Calu3 (cell line): ENCODE measurements around the gene MADCAM1. TPM values are rescaled to one million over a fixed set of nuclear protein-coding genes. Genes with fewer than 3 reads are reported as not detected.
A peak's percentile ranks its signal among the peaks of the same experiment; 100 is the strongest.

Experiments used
- BruUV-seq: library from RNA; stranded (reverse); fragments of 400-500 nt; replicated peaks from 2 replicates; lab custom pipeline; 2021; lab: Mats Ljungman, UMichigan
- CTCF ChIA-PET: fragments of 300-600 bp; sonication (Branson Sonifier 250); formaldehyde crosslinking; loops from one replicate; lab custom pipeline; 2022; ENCODE audit warnings: antibody characterized with exemption; lab: Charles Lee
- DNase-seq: peaks from one replicate; pipeline ENCODE4 v3.0.0; 2022
- H3K27ac Mint-ChIP-seq: one replicate; pipeline ENCODE4 v1.8.0; 2022; ENCODE audit warnings: mixed read lengths; ENCODE audit not compliant: unreplicated experiment
- H3K27me3 Mint-ChIP-seq: one replicate; pipeline ENCODE4 v1.8.0; 2022; ENCODE audit warnings: mixed read lengths; ENCODE audit not compliant: unreplicated experiment
- H3K36me3 Mint-ChIP-seq: one replicate; pipeline ENCODE4 v1.8.0; 2022; ENCODE audit warnings: mild to moderate bottlenecking, moderate library complexity, mixed read lengths; ENCODE audit not compliant: insufficient read depth, unreplicated experiment
- H3K4me1 Mint-ChIP-seq: one replicate; pipeline ENCODE4 v1.8.0; 2022; ENCODE audit warnings: mild to moderate bottlenecking, low read depth, mixed read lengths; ENCODE audit not compliant: unreplicated experiment
- H3K4me3 Mint-ChIP-seq: one replicate; pipeline ENCODE4 v1.8.0; 2022; ENCODE audit warnings: mild to moderate bottlenecking, low read depth, moderate library complexity, mixed read lengths; ENCODE audit not compliant: unreplicated experiment
- H3K9me3 Mint-ChIP-seq: one replicate; pipeline ENCODE4 v1.8.0; 2022; ENCODE audit warnings: low read depth, mixed read lengths; ENCODE audit not compliant: unreplicated experiment
- intact Hi-C: fragments of 100-400 bp; cut with micrococcal nuclease; formaldehyde crosslinking; loops from one replicate; pipeline ENCODE4 v1.10.0; 2022; ENCODE audit not compliant: unreplicated experiment
- total RNA-seq: library from RNA; stranded (reverse); gene quantifications from 2 replicates; pipeline ENCODE4 v1.2.3, GENCODE V29; 2022
- TF ChIP-seq, protein P1 (sequence below): fragments of 200-600 bp; IDR thresholded peaks from one replicate; pipeline ENCODE4 v1.8.0; 2022; ENCODE audit warnings: antibody characterized with exemption; ENCODE audit not compliant: unreplicated experiment

Gene MADCAM1
- total RNA-seq, 1 experiment from 2014 or later: 0.47 TPM

GRCh38 chr19:504616-505015 is 8.3 kb downstream of the MADCAM1 start:
- no peak overlapping the region for H3K27ac Mint-ChIP-seq
- no peak for DNase-seq
- H3K4me1 Mint-ChIP-seq: no peaks in the 10 kb centered on the region
- no peaks in the 10 kb centered on the region for H3K9me3 Mint-ChIP-seq
- H3K36me3 Mint-ChIP-seq: peaks cover 26% of the 10 kb centered on the region
- TF ChIP-seq, protein P1, sequence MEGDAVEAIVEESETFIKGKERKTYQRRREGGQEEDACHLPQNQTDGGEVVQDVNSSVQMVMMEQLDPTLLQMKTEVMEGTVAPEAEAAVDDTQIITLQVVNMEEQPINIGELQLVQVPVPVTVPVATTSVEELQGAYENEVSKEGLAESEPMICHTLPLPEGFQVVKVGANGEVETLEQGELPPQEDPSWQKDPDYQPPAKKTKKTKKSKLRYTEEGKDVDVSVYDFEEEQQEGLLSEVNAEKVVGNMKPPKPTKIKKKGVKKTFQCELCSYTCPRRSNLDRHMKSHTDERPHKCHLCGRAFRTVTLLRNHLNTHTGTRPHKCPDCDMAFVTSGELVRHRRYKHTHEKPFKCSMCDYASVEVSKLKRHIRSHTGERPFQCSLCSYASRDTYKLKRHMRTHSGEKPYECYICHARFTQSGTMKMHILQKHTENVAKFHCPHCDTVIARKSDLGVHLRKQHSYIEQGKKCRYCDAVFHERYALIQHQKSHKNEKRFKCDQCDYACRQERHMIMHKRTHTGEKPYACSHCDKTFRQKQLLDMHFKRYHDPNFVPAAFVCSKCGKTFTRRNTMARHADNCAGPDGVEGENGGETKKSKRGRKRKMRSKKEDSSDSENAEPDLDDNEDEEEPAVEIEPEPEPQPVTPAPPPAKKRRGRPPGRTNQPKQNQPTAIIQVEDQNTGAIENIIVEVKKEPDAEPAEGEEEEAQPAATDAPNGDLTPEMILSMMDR: no peak
- CTCF ChIA-PET: no interaction called here
- intact Hi-C loops: no loop called here
- no TSS peak for BruUV-seq
- no peak overlapping the region for H3K4me3 Mint-ChIP-seq
- H3K27me3 Mint-ChIP-seq: peaks cover 5% of the 10 kb centered on the region

DNA sequence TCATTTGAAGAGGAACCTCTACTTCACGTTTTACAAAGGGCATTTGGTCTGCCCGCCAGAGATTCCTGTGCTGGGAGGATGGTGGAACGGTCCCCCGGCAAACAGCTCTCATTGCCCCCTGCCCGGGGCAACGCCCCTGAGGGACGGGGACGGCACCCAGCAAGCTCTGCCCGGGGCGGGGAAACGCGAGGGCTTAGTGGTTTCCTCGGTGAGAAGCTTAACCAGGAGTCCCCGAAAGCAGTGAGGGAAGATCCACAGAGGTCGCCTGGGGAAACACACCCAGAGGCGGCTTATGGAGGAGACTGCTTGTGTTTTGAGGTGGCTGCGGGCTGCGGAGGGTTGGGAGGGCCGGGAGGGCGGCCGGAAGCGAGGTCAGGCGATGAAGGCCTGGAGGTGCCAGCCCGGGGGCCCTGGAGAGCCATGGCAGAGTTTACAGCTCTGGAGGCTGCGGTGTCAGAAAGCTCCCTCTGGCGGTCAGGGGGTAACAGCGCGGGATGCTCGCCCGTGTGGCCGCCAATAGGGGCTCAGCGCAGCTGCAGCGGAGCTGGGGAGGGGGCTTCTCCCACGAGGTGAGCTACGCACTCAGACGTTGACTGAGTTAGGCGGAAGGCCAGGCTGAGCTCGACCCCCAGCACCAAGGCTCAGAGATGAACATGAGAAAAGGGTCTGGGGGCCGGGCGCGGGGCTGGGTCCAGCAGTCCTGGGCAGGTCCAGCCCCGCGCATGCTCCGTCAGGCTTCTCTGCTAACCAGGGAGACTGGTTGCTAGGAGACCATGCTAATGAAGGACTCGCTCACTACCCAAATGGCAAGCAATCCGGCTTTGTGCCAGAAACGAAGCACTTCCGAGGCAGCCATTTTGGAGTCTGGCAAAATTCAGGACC is 10.4 kb downstream of the MADCAM1 start:
- Mint-ChIP-seq H3K9me3 (no peaks in the 10 kb centered on the region), H3K27me3 (no peaks in the 10 kb centered on the region), H3K4me1 (no peaks in the 10 kb centered on the region), H3K4me3 (peak overlapping the region; percentile 89), H3K36me3 (peaks cover 30% of the 10 kb centered on the region), H3K27ac (peak overlapping the region; percentile 97)
- BruUV-seq: no TSS peak
- CTCF ChIA-PET: interaction anchor here (0.5 to 1.1 kb wide), 7 partner anchors 9 to 1326 kb away, joined by 3 to 7 read pairs (median 4); no protein-coding TSS in a partner anchor
- TF ChIP-seq, protein P1: peak; percentile 88
- DNase-seq: peak; percentile 84
- intact Hi-C loops: no loop called here

GRCh38 chr19:507286-508203 is 11.3 kb downstream of the MADCAM1 start, which contains the start of gene TPGS1:
TPGS1 (plus strand) TSS chr19:507497; CDS start chr19:507507, 10 bp downstream.
- Mint-ChIP-seq H3K9me3 (no peaks in the 10 kb centered on the region), H3K4me3 (peak within 1 kb of the TSS; percentile 89), H3K4me1 (no peaks in the 10 kb centered on the region), H3K36me3 (peaks cover 30% of the 10 kb centered on the region), H3K27me3 (no peaks in the 10 kb centered on the region), H3K27ac (peak within 1 kb of the TSS; percentile 97)
- intact Hi-C loops: no loop called here
- DNase-seq: peak; percentile 90
- BruUV-seq: TSS peak; percentile 55
- CTCF ChIA-PET: interaction anchor here (0.5 to 1.0 kb wide), 4 partner anchors 41 to 1325 kb away, joined by 3 to 5 read pairs (median 4); no protein-coding TSS in a partner anchor
- TF ChIP-seq, protein P1: no peak
